Limb (tissue), 2 donors: ENCODE results near the gene RASA1.
"Not testable (repeated sequence)": the region's sequence is repeated elsewhere in the genome, so short reads cannot be mapped to it uniquely, and the experiment has no call there.

ENCODE experiments used
- DNase-seq, 2 donors: peaks; one replicate each; pipeline ENCODE4 v3.0.0-alpha.2; 2016; ENCODE audit errors: extremely low spot score in 2 of 2

The RASA1 gene

GRCh38 chr5:87267574-87268125, at the start of gene RASA1:
RASA1 (plus strand) TSS chr5:87267883; CDS start chr5:87268452, 569 bp downstream.
- DNase-seq: peak; percentile 96 to 99

GRCh38 chr5:87229780-87230179, 37.9 kb upstream of the RASA1 start:
- no peak for DNase-seq

GRCh38 chr5:87231037-87231808, 36.5 kb upstream of the RASA1 start:
- DNase-seq: no peak

GRCh38 chr5:87233143-87233542, 34.5 kb upstream of the RASA1 start:
- no peak for DNase-seq

- no peak for DNase-seq
Measured at GRCh38 chr5:87241555-87241954, 26.1 kb upstream of the RASA1 start.

GRCh38 chr5:87242242-87242641, 25.4 kb upstream of the RASA1 start:
- DNase-seq: no peak

GRCh38 chr5:87243161-87243844, 24.4 kb upstream of the RASA1 start:
- no peak for DNase-seq

GRCh38 chr5:87245451-87245850, 22.2 kb upstream of the RASA1 start:
- DNase-seq: no peak

- DNase-seq: no peak
Measured at GRCh38 chr5:87246061-87246460, 21.6 kb upstream of the RASA1 start.

GRCh38 chr5:87252283-87252605, 15.4 kb upstream of the RASA1 start:
- DNase-seq: no peak

- no peak for DNase-seq
Measured at GRCh38 chr5:87254035-87254434, 13.6 kb upstream of the RASA1 start.

GRCh38 chr5:87258507-87258906, 9.2 kb upstream of the RASA1 start:
- no peak for DNase-seq

GRCh38 chr5:87260604-87261192, 7.0 kb upstream of the RASA1 start:
- DNase-seq: no peak

GRCh38 chr5:87263498-87263897, 4.2 kb upstream of the RASA1 start:
- no peak for DNase-seq

- DNase-seq: no peak
Measured at GRCh38 chr5:87266914-87267573, 639 bp upstream of the RASA1 start.

- DNase-seq: peak; percentile 4 to 84
Measured at GRCh38 chr5:87268126-87268969, 665 bp downstream of the RASA1 start.

GRCh38 chr5:87268970-87269377, 1.3 kb downstream of the RASA1 start:
- DNase-seq: no peak

- not testable (repeated sequence) for DNase-seq
Measured at GRCh38 chr5:87270888-87271287, 3.2 kb downstream of the RASA1 start.

GRCh38 chr5:87276655-87277054, 9.0 kb downstream of the RASA1 start:
- no peak for DNase-seq

- DNase-seq: no peak
Measured at GRCh38 chr5:87277279-87277835, 9.7 kb downstream of the RASA1 start.
